ENCODE data around the gene EMCN. TPM values are rescaled to one million over a fixed set of nuclear protein-coding genes. Genes with fewer than 3 reads are reported as not detected.

EMCN gene
- total and polyA plus RNA-seq, 2 donors (not counting 1 experiment from before 2014, with no cell fraction given), result not detected

DNA sequence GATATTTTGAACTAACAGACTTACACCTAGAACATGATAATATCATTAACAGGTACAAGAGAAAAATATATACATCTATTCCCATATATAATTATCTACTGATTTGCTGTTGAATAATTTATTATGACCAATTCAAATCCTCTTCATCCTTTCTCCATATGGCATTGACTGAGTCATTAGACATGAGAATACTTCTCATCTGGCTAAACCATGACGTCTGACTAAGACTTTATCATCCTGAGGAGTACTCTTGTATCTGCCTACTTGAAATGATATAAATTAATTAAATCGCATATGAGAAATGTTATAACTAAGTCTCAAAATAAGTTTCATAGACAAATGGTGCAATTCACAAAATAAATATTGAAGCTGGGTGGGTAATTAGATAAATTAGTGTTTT is 67.4 kb downstream of the EMCN start:
- Histone ChIP-seq H3K4me1 (ENCODE audit: control insufficient read depth in 2 of 2, insufficient read depth in 2 of 2, low read length in 2 of 2) (no peaks in the 10 kb centered on the region), H4K20me1 (ENCODE audit: control insufficient read depth, insufficient read depth, low read length, poor library complexity, severe bottlenecking) (no peaks in the 10 kb centered on the region), H3K79me2 (ENCODE audit: control insufficient read depth, insufficient read depth, low read length) (no peaks in the 10 kb centered on the region), H3K4me3 (ENCODE audit: control extremely low read depth in 1 of 5, extremely low read depth in 1 of 5, insufficient read depth in 1 of 5, low read depth in 2 of 5, low read length in 4 of 5) (no peak overlapping the region), H2AFZ (ENCODE audit: insufficient read depth, low read depth, low read length, poor library complexity, severe bottlenecking) (no peak overlapping the region), H3K27ac (ENCODE audit: low read length in 2 of 2) (no peak overlapping the region), H3K9ac (ENCODE audit: low read length) (no peak overlapping the region), H3K36me3 (replicated peaks in 1 of 2; ENCODE audit: control extremely low read depth in 1 of 2, control insufficient read depth in 1 of 2, extremely low read depth in 1 of 2, insufficient read depth in 2 of 2, low read length in 1 of 2) (no peaks in the 10 kb centered on the region), H3K9me3 (ENCODE audit: control extremely low read depth in 1 of 3, control insufficient read depth in 2 of 3, insufficient read depth in 1 of 3, low read length in 2 of 3) (peaks cover 0 to 2% (median 0%) of the 10 kb centered on the region in 3 donors), H3K4me2 (replicated peaks; ENCODE audit: low read depth, low read length, poor library complexity, severe bottlenecking) (no peak overlapping the region), H3K27me3 (replicated peaks in 1 of 4; ENCODE audit: control extremely low read depth in 1 of 4, control insufficient read depth in 3 of 4, insufficient read depth in 4 of 4, low read length in 3 of 4) (peaks cover 0 to 3% (median 1%) of the 10 kb centered on the region in 4 experiments)
- POLR2A ChIA-PET, result no interaction called here
- no peak overlapping the region for H3K4me3 Mint-ChIP-seq
- TF ChIP-seq EZH2 (IDR thresholded peaks at IDR 0.05; ENCODE audit: borderline replicate concordance, insufficient read depth, low read depth, low read length, poor library complexity, severe bottlenecking), result no peak
- TF ChIP-seq, protein P1, sequence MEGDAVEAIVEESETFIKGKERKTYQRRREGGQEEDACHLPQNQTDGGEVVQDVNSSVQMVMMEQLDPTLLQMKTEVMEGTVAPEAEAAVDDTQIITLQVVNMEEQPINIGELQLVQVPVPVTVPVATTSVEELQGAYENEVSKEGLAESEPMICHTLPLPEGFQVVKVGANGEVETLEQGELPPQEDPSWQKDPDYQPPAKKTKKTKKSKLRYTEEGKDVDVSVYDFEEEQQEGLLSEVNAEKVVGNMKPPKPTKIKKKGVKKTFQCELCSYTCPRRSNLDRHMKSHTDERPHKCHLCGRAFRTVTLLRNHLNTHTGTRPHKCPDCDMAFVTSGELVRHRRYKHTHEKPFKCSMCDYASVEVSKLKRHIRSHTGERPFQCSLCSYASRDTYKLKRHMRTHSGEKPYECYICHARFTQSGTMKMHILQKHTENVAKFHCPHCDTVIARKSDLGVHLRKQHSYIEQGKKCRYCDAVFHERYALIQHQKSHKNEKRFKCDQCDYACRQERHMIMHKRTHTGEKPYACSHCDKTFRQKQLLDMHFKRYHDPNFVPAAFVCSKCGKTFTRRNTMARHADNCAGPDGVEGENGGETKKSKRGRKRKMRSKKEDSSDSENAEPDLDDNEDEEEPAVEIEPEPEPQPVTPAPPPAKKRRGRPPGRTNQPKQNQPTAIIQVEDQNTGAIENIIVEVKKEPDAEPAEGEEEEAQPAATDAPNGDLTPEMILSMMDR (IDR thresholded peaks at IDR 0.05), result no peak
- H3K4me1 Mint-ChIP-seq, result no peaks in the 10 kb centered on the region
- no peak overlapping the region for H3K27ac Mint-ChIP-seq
- H3K9me3 Mint-ChIP-seq (ENCODE audit: insufficient read depth), result no peaks in the 10 kb centered on the region
- CTCF ChIA-PET, result no interaction called here
- DNase-seq (no peak), ATAC-seq (ENCODE audit: low read depth) (no peak)
- WGBS (ENCODE audit: insufficient coverage), result no CpG with 5 or more reads among the region's 2 CpGs
- H3K27me3 Mint-ChIP-seq, result peaks cover 14% of the 10 kb centered on the region
- intact Hi-C loops (cut with micrococcal nuclease), result no loop called here

DNA sequence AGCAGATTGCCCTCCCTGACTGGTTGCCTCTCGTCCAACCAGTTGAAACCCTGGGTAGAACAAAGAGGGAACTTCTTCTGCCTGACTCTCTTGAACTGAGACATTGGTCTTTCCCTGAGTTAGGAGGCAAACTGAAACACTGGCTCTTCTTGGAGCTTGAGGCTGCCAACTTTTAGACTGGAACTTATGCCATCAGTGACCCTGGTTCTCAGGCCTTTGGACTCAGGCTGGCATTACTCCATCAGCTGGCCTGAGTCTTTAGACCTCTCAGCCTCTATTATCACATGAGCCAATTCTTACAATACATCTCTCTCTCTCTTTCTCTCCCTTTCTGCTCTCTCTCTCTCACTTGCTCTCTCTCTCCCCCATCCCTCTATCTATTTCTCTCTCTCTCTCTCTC is 86.4 kb downstream of the EMCN start:
- no peaks in the 10 kb centered on the region for H3K4me1 ChIP-seq (ENCODE audit: control insufficient read depth in 2 of 2, insufficient read depth in 2 of 2, low read length in 2 of 2)
- WGBS (ENCODE audit: insufficient coverage), result 92% methylated on average over 1 of the region's 1 CpG
- H3K4me2 ChIP-seq (replicated peaks; ENCODE audit: low read depth, low read length, poor library complexity, severe bottlenecking), result no peak overlapping the region
- no peaks in the 10 kb centered on the region for H3K4me1 Mint-ChIP-seq
- TF ChIP-seq EZH2 (IDR thresholded peaks at IDR 0.05; ENCODE audit: borderline replicate concordance, insufficient read depth, low read depth, low read length, poor library complexity, severe bottlenecking), result no peak
- TF ChIP-seq, protein P1 (IDR thresholded peaks at IDR 0.05), result no peak
- no peak overlapping the region for H3K27ac Mint-ChIP-seq
- CTCF ChIA-PET, result no interaction called here
- no peak overlapping the region for H2AFZ ChIP-seq (ENCODE audit: insufficient read depth, low read depth, low read length, poor library complexity, severe bottlenecking)
- POLR2A ChIA-PET, result no interaction called here
- H4K20me1 ChIP-seq (ENCODE audit: control insufficient read depth, insufficient read depth, low read length, poor library complexity, severe bottlenecking), result no peaks in the 10 kb centered on the region
- ATAC-seq (ENCODE audit: low read depth) (no peak), DNase-seq (no peak)
- H3K9ac ChIP-seq (ENCODE audit: low read length), result no peak overlapping the region
- peaks cover 8% of the 10 kb centered on the region for H3K27me3 Mint-ChIP-seq
- intact Hi-C loops (cut with micrococcal nuclease), result no loop called here
- H3K27me3 ChIP-seq (replicated peaks in 1 of 4; ENCODE audit: control extremely low read depth in 1 of 4, control insufficient read depth in 3 of 4, insufficient read depth in 4 of 4, low read length in 3 of 4), result no peaks in the 10 kb centered on the region
- no peaks in the 10 kb centered on the region for H3K9me3 ChIP-seq (ENCODE audit: control extremely low read depth in 1 of 3, control insufficient read depth in 2 of 3, insufficient read depth in 1 of 3, low read length in 2 of 3)
- no peak overlapping the region for H3K4me3 Mint-ChIP-seq
- H3K9me3 Mint-ChIP-seq (ENCODE audit: insufficient read depth), result no peaks in the 10 kb centered on the region
- H3K79me2 ChIP-seq (ENCODE audit: control insufficient read depth, insufficient read depth, low read length), result no peaks in the 10 kb centered on the region
- H3K36me3 ChIP-seq (replicated peaks in 1 of 2; ENCODE audit: control extremely low read depth in 1 of 2, control insufficient read depth in 1 of 2, extremely low read depth in 1 of 2, insufficient read depth in 2 of 2, low read length in 1 of 2), result no peaks in the 10 kb centered on the region
- H3K27ac ChIP-seq (ENCODE audit: low read length in 2 of 2), result no peak overlapping the region
- H3K4me3 ChIP-seq (ENCODE audit: control extremely low read depth in 1 of 5, extremely low read depth in 1 of 5, insufficient read depth in 1 of 5, low read depth in 2 of 5, low read length in 4 of 5), result no peak overlapping the region
